Ramos (cell line): ENCODE measurements around the gene ASF1B.
"Not testable (repeated sequence)": the region's sequence is repeated elsewhere in the genome, so short reads cannot be mapped to it uniquely, and the experiment has no call there.

Experiments used
- in situ Hi-C: fragments of 300-500 bp; cut with MboI; formaldehyde crosslinking; loops from one replicate; pipeline ENCODE4 v1.14.3; 2022; ENCODE audit warnings: low sequenced_read_pairs; ENCODE audit not compliant: unreplicated experiment

Gene ASF1B

GRCh38 chr19:14136509-14137281 lies at the start of gene ASF1B:
TSS of gene ASF1B (minus strand) at chr19:14136589. CDS start at chr19:14136456, 133 bp downstream.
- in situ Hi-C loops, result no loop called here

- in situ Hi-C loops, result not testable (repeated sequence)
These were observed 49.3 kb upstream of the ASF1B start for GRCh38 chr19:14185691-14186090.

GRCh38 chr19:14185158-14185557 lies 48.8 kb upstream of the ASF1B start:
- in situ Hi-C loops, result no loop called here

GRCh38 chr19:14183741-14184350 lies 47.5 kb upstream of the ASF1B start:
- in situ Hi-C loops, result no loop called here

- in situ Hi-C loops, result no loop called here
These were observed 46.1 kb upstream of the ASF1B start for GRCh38 chr19:14182476-14182875.

- in situ Hi-C loops, result no loop called here
These were observed 45.5 kb upstream of the ASF1B start for GRCh38 chr19:14181906-14182305.

GRCh38 chr19:14181199-14181598 lies 44.8 kb upstream of the ASF1B start:
- in situ Hi-C loops, result not testable (repeated sequence)

GRCh38 chr19:14177496-14178074 lies 41.2 kb upstream of the ASF1B start:
- in situ Hi-C loops, result no loop called here

- in situ Hi-C loops, result no loop called here
These were observed 39.0 kb upstream of the ASF1B start for GRCh38 chr19:14175351-14175792.

- in situ Hi-C loops, result no loop called here
These were observed 38.5 kb upstream of the ASF1B start for GRCh38 chr19:14174883-14175282.

GRCh38 chr19:14168993-14169392 lies 32.6 kb upstream of the ASF1B start:
- in situ Hi-C loops, result no loop called here

- in situ Hi-C loops, result no loop called here
These were observed 32.0 kb upstream of the ASF1B start for GRCh38 chr19:14168259-14168972.

- in situ Hi-C loops, result no loop called here
These were observed 31.3 kb upstream of the ASF1B start for GRCh38 chr19:14167576-14168138.

GRCh38 chr19:14166999-14167575 lies 30.7 kb upstream of the ASF1B start:
- in situ Hi-C loops, result no loop called here

- in situ Hi-C loops, result no loop called here
These were observed 29.8 kb upstream of the ASF1B start for GRCh38 chr19:14165990-14166830.

- in situ Hi-C loops, result no loop called here
These were observed 28.5 kb upstream of the ASF1B start for GRCh38 chr19:14164724-14165493.

- in situ Hi-C loops, result no loop called here
These were observed 27.7 kb upstream of the ASF1B start for GRCh38 chr19:14164082-14164481.

GRCh38 chr19:14162871-14163297 lies 26.5 kb upstream of the ASF1B start:
- in situ Hi-C loops, result no loop called here
